Measurements from ENCODE around the gene SVIL. TPM values are rescaled to one million over a fixed set of nuclear protein-coding genes. Genes with fewer than 3 reads are reported as not detected.

Gene SVIL
- total RNA-seq, 2 experiments from 2014 or later = 0.47 to 1.5 TPM

DNA sequence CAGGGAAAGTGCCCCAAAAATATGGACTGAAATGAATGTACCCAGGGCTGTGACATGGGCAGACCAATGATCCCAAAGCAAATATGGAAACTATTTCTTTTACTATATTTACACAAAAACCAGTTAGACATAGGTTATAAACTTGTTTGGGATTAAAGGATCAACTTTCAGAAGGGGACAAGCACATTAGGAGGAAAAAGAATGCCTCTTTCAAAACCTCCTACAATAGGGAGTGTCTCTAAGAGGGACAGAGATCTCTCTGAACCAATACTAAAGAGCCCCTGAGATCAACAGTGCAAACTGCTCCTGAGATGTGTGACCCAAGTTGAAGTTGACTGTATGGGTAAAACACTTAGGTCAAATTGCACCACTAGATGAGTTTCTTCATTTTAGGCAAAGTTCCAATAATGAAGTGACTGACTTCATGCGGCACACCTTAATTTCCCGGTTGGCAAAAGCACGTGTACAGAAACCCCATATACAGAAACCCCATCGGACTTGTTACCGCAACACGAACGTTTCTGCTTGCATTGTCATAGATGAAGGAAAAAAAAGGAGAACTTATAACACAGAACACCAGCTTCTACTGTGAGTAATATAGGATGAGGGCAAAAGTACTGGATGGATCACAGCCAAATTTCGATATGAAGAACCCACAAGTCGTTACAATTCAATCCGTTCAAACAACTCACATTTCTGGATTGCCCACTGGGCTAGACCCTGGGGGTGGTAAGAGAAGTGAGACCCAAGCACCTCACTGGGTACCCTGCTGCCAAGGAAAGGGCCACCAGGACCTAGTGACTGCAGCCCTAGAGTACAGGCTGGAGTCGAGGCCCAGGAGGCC, 4.3 kb downstream of the SVIL start:
- H3K4me2 ChIP-seq (ENCODE audit: low read length) = no peak overlapping the region
- no TSS peak for BruUV-seq (replicated peaks)
- no peaks in the 10 kb centered on the region for H3K9me2 ChIP-seq (ENCODE audit: insufficient read depth, low read length)
- ChIA-PET POLR2A (interaction anchor here (0.6 kb wide), 1 partner anchor 13 kb away, joined by 3 read pairs; no protein-coding TSS in a partner anchor), CTCF (ENCODE audit: unreplicated experiment) (no interaction called here)
- H2AFZ ChIP-seq (ENCODE audit: low read length) = no peak overlapping the region
- H3K79me2 ChIP-seq (ENCODE audit: insufficient read depth, low read depth, low read length) = no peaks in the 10 kb centered on the region
- no peaks in the 10 kb centered on the region for H3K9me3 ChIP-seq (ENCODE audit: low read length)
- no peaks in the 10 kb centered on the region for H3K4me1 ChIP-seq (ENCODE audit: insufficient read depth, low read length, poor library complexity, severe bottlenecking)
- no peak for DNase-seq (ENCODE audit: low spot score)
- no peak overlapping the region for H3K27ac ChIP-seq (ENCODE audit: low read depth, low read length, poor library complexity, severe bottlenecking)
- H4K20me1 ChIP-seq (ENCODE audit: insufficient read depth, low read length) = no peaks in the 10 kb centered on the region
- intact Hi-C loops (cut with micrococcal nuclease; ENCODE audit: unreplicated experiment) = no loop called here
- no peaks in the 10 kb centered on the region for H3K36me3 ChIP-seq (ENCODE audit: insufficient read depth, low read length)
- H3K4me3 ChIP-seq (ENCODE audit: low read depth, low read length, poor library complexity, severe bottlenecking) = no peak overlapping the region
- no peak for TF ChIP-seq EZH2phosphoT487 (IDR thresholded peaks at IDR 0.05; ENCODE audit: borderline replicate concordance, low read depth, low read length)
- TF ChIP-seq, protein P1, sequence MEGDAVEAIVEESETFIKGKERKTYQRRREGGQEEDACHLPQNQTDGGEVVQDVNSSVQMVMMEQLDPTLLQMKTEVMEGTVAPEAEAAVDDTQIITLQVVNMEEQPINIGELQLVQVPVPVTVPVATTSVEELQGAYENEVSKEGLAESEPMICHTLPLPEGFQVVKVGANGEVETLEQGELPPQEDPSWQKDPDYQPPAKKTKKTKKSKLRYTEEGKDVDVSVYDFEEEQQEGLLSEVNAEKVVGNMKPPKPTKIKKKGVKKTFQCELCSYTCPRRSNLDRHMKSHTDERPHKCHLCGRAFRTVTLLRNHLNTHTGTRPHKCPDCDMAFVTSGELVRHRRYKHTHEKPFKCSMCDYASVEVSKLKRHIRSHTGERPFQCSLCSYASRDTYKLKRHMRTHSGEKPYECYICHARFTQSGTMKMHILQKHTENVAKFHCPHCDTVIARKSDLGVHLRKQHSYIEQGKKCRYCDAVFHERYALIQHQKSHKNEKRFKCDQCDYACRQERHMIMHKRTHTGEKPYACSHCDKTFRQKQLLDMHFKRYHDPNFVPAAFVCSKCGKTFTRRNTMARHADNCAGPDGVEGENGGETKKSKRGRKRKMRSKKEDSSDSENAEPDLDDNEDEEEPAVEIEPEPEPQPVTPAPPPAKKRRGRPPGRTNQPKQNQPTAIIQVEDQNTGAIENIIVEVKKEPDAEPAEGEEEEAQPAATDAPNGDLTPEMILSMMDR (conservative IDR thresholded peaks at IDR 0.05; ENCODE audit: low read length) = no peak

GRCh38 chr10:29628912-29629526, 5.8 kb downstream of the SVIL start:
- Histone ChIP-seq H3K4me2 (ENCODE audit: low read length) (no peak overlapping the region), H3K27ac (ENCODE audit: low read depth, low read length, poor library complexity, severe bottlenecking) (no peak overlapping the region), H3K4me1 (ENCODE audit: insufficient read depth, low read length, poor library complexity, severe bottlenecking) (no peaks in the 10 kb centered on the region), H4K20me1 (ENCODE audit: insufficient read depth, low read length) (no peaks in the 10 kb centered on the region), H3K9me3 (ENCODE audit: low read length) (no peaks in the 10 kb centered on the region), H3K36me3 (ENCODE audit: insufficient read depth, low read length) (no peaks in the 10 kb centered on the region), H3K4me3 (ENCODE audit: low read depth, low read length, poor library complexity, severe bottlenecking) (no peak overlapping the region), H3K79me2 (ENCODE audit: insufficient read depth, low read depth, low read length) (no peaks in the 10 kb centered on the region), H2AFZ (ENCODE audit: low read length) (no peak overlapping the region), H3K9me2 (ENCODE audit: insufficient read depth, low read length) (no peaks in the 10 kb centered on the region)
- no peak for TF ChIP-seq EZH2phosphoT487 (IDR thresholded peaks at IDR 0.05; ENCODE audit: borderline replicate concordance, low read depth, low read length)
- TF ChIP-seq, protein P1 (conservative IDR thresholded peaks at IDR 0.05; ENCODE audit: low read length) = no peak
- CTCF ChIA-PET (ENCODE audit: unreplicated experiment) = no interaction called here
- no TSS peak for BruUV-seq (replicated peaks)
- no peak for DNase-seq (ENCODE audit: low spot score)
- intact Hi-C loops (cut with micrococcal nuclease; ENCODE audit: unreplicated experiment) = no loop called here
- POLR2A ChIA-PET = interaction anchor here (0.5 kb wide), 1 partner anchor 98 kb away, joined by 3 read pairs; no protein-coding TSS in a partner anchor

GRCh38 chr10:29628311-29628710, 6.5 kb downstream of the SVIL start:
- Histone ChIP-seq H3K36me3 (ENCODE audit: insufficient read depth, low read length) (no peaks in the 10 kb centered on the region), H2AFZ (ENCODE audit: low read length) (no peak overlapping the region), H3K27ac (ENCODE audit: low read depth, low read length, poor library complexity, severe bottlenecking) (no peak overlapping the region), H3K4me3 (ENCODE audit: low read depth, low read length, poor library complexity, severe bottlenecking) (no peak overlapping the region), H3K4me1 (ENCODE audit: insufficient read depth, low read length, poor library complexity, severe bottlenecking) (no peaks in the 10 kb centered on the region), H3K9me3 (ENCODE audit: low read length) (no peaks in the 10 kb centered on the region), H3K9me2 (ENCODE audit: insufficient read depth, low read length) (no peaks in the 10 kb centered on the region), H4K20me1 (ENCODE audit: insufficient read depth, low read length) (no peaks in the 10 kb centered on the region), H3K4me2 (ENCODE audit: low read length) (no peak overlapping the region), H3K79me2 (ENCODE audit: insufficient read depth, low read depth, low read length) (no peaks in the 10 kb centered on the region)
- CTCF ChIA-PET (ENCODE audit: unreplicated experiment) = no interaction called here
- POLR2A ChIA-PET = no interaction called here
- intact Hi-C loops (cut with micrococcal nuclease; ENCODE audit: unreplicated experiment) = no loop called here
- no TSS peak for BruUV-seq (replicated peaks)
- TF ChIP-seq, protein P1 (conservative IDR thresholded peaks at IDR 0.05; ENCODE audit: low read length) = no peak
- TF ChIP-seq EZH2phosphoT487 (IDR thresholded peaks at IDR 0.05; ENCODE audit: borderline replicate concordance, low read depth, low read length) = no peak
- no peak for DNase-seq (ENCODE audit: low spot score)
